Subcutaneous abdominal adipose tissue (tissue), 5 donors: Measurements from ENCODE around the gene ASB16.

Experiments used
- H3K27ac ChIP-seq: one replicate; pipeline ENCODE4 v1.7.0; 2013; ENCODE audit warnings: low read depth, mild to moderate bottlenecking, inconsistent platforms, low read length, moderate library complexity
- H3K27me3 ChIP-seq, 5 donors: one replicate each; pipeline ENCODE4 v1.7.0; 2013; ENCODE audit warnings: low read length in 5 of 5, inconsistent platforms in 1 of 5; ENCODE audit not compliant: control insufficient read depth in 5 of 5, insufficient read depth in 4 of 5
- H3K36me3 ChIP-seq, 5 donors: one replicate each; pipeline ENCODE4 v1.7.0; 2013; ENCODE audit warnings: low read length in 5 of 5; ENCODE audit not compliant: control insufficient read depth in 5 of 5, insufficient read depth in 5 of 5
- H3K4me1 ChIP-seq, 5 donors: one replicate each; pipeline ENCODE4 v1.7.0; 2013; ENCODE audit warnings: low read length in 5 of 5, mild to moderate bottlenecking in 3 of 5, moderate library complexity in 1 of 5; ENCODE audit not compliant: control insufficient read depth in 5 of 5, insufficient read depth in 5 of 5
- H3K4me3 ChIP-seq, 5 donors: one replicate each; pipeline ENCODE4 v1.7.0; 2013; ENCODE audit warnings: low read length in 5 of 5, low read depth in 1 of 5
- H3K9ac ChIP-seq, 5 donors: one replicate each; pipeline ENCODE4 v1.7.0; 2013; ENCODE audit warnings: low read length in 5 of 5, mild to moderate bottlenecking in 4 of 5, moderate library complexity in 3 of 5
- H3K9me3 ChIP-seq, 5 donors: one replicate each; pipeline ENCODE4 v1.7.0; 2013; ENCODE audit warnings: low read length in 5 of 5; ENCODE audit not compliant: control insufficient read depth in 5 of 5
- donor health status: healthy.
- donor health status: healthy.
- donor health status: healthy.
- donor health status: healthy.
- donor health status: healthy.

ASB16 gene

GRCh38 chr17:44170499-44171201 lies at the start of gene ASB16:
TSS of gene ASB16 (plus strand) at chr17:44170704. CDS start at chr17:44170790, 86 bp downstream.
- Histone ChIP-seq H3K4me1 (peaks cover 0 to 8% (median 4%) of the 10 kb centered on the region in 5 donors), H3K9me3 (no peaks in the 10 kb centered on the region), H3K4me3 (no peak within 1 kb of the TSS), H3K9ac (no peak within 1 kb of the TSS), H3K27ac (no peak within 1 kb of the TSS), H3K27me3 (peaks cover 0 to 6% (median 5%) of the 10 kb centered on the region in 5 donors), H3K36me3 (peaks cover 0 to 4% (median 0%) of the 10 kb centered on the region in 5 donors)

GRCh38 chr17:44120851-44121605 lies 49.5 kb upstream of the ASB16 start:
- Histone ChIP-seq H3K4me1 (peaks cover 1 to 44% (median 41%) of the 10 kb centered on the region in 5 donors), H3K4me3 (peak overlapping the region in 2 of 5 donors; percentile 90 to 93), H3K27ac (peak overlapping the region; percentile 10), H3K9ac (no peak overlapping the region), H3K27me3 (no peaks in the 10 kb centered on the region), H3K36me3 (peaks cover 0 to 19% (median 15%) of the 10 kb centered on the region in 5 donors), H3K9me3 (no peaks in the 10 kb centered on the region)

DNA sequence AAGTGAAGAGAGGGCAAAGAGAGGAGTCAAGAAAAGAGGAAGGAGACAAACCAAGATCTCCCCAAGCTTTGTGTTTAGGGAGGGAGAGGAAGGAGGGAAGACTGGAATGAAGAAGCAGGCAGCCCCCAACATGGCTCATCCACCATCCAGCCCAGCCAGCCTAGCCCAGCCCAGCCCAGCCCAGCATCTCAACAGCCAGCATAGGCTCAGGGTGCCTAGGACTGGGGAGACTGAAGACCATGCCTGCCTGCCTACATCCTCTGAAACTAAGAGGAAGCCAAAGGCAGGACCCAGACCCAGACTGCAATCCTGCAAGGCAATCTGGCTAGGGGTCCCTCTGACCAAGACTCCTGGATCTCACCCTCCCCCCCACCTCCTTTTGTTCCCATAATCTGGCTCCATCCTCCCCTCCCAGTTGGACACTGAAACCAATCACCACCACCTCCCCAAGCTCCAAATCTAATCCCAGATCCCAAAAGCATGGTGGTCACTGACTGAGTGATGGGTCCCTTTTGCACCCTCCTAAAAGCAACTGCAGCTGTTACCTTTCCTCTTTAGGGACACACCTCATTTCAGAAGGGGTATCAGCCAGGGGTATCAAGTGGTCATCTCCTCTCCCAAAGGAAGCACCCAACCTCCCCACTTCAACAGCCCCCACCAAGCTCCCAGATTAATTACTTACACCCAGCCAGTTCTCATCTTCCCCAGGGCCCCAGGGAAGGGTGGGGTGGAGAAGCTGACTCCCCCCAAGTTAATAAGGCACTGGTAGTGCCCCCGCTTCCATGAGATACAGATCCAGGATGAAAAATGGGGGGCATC lies 48.3 kb upstream of the ASB16 start:
- peak overlapping the region; percentile 81 to 95 (median 90) for H3K4me3 ChIP-seq
- peak overlapping the region; percentile 54 for H3K27ac ChIP-seq
- peak overlapping the region in 4 of 5 donors; percentile 71 to 91 (median 82) for H3K9ac ChIP-seq
- H3K4me1 ChIP-seq = peaks cover 1 to 44% (median 38%) of the 10 kb centered on the region in 5 donors
- peaks cover 0 to 7% (median 3%) of the 10 kb centered on the region in 5 donors for H3K36me3 ChIP-seq
- H3K9me3 ChIP-seq = no peaks in the 10 kb centered on the region
- no peaks in the 10 kb centered on the region for H3K27me3 ChIP-seq

DNA sequence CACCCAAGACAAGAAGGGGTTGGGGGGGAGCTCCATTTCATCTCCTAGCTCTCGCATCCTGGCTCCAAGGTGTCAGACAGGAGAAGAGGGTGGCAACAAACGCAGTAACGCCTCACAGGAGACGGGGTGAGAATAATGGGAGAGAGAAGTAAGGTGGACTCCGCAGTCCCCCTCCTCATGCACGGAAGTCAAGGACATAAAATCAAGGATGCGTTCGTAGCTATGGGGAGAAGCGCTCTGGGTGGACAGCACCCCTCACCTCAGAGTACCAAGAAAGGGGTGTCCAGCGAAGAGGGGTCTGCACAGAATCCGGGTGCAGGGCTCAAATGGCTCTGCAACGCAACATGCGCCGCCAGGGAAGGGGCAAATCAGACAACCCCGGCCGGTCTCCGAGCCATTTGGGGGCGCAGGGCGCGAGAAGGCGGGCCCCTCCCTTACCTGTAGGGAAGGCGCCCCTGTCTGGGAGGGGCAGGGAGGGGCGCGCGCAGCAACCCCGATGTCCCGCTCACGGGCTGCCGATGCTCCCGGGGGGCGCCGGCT lies 47.6 kb upstream of the ASB16 start:
- Histone ChIP-seq H3K27ac (peak overlapping the region; percentile 54), H3K4me1 (peaks cover 1 to 44% (median 38%) of the 10 kb centered on the region in 5 donors), H3K4me3 (peak overlapping the region; percentile 81 to 95 (median 90)), H3K9me3 (no peaks in the 10 kb centered on the region), H3K36me3 (peaks cover 0 to 3% (median 1%) of the 10 kb centered on the region in 5 donors), H3K9ac (peak overlapping the region in 4 of 5 donors; percentile 71 to 91 (median 82)), H3K27me3 (no peaks in the 10 kb centered on the region)

GRCh38 chr17:44123356-44124117 lies 47.0 kb upstream of the ASB16 start, which contains the start of gene HDAC5:
TSS of gene HDAC5 (minus strand) at chr17:44123641. CDS start at chr17:44117515, 6,126 bp downstream.
- Histone ChIP-seq H3K4me1 (peaks cover 1 to 44% (median 36%) of the 10 kb centered on the region in 5 donors), H3K4me3 (peak within 1 kb of the TSS; percentile 89 to 95 (median 90)), H3K36me3 (peaks cover 0 to 3% (median 0%) of the 10 kb centered on the region in 5 donors), H3K9me3 (no peaks in the 10 kb centered on the region), H3K9ac (peak within 1 kb of the TSS; percentile 44 to 91 (median 83)), H3K27me3 (no peaks in the 10 kb centered on the region), H3K27ac (peak within 1 kb of the TSS; percentile 89)

GRCh38 chr17:44124118-44124438 lies 46.4 kb upstream of the ASB16 start:
- Histone ChIP-seq H3K4me3 (peak overlapping the region; percentile 71 to 90 (median 82)), H3K4me1 (peaks cover 1 to 41% (median 30%) of the 10 kb centered on the region in 5 donors), H3K27ac (peak overlapping the region; percentile 89), H3K9me3 (no peaks in the 10 kb centered on the region), H3K9ac (peak overlapping the region; percentile 44 to 83 (median 76)), H3K36me3 (peaks cover 0 to 1% (median 0%) of the 10 kb centered on the region in 5 donors), H3K27me3 (no peaks in the 10 kb centered on the region)

- H3K36me3 ChIP-seq = no peaks in the 10 kb centered on the region
- H3K4me1 ChIP-seq = peaks cover 0 to 9% (median 5%) of the 10 kb centered on the region in 5 donors
- H3K4me3 ChIP-seq = no peak overlapping the region
- no peaks in the 10 kb centered on the region for H3K27me3 ChIP-seq
- H3K27ac ChIP-seq = no peak overlapping the region
- no peak overlapping the region for H3K9ac ChIP-seq
- no peaks in the 10 kb centered on the region for H3K9me3 ChIP-seq
Measured at GRCh38 chr17:44128383-44128782, 42.1 kb upstream of the ASB16 start.

DNA sequence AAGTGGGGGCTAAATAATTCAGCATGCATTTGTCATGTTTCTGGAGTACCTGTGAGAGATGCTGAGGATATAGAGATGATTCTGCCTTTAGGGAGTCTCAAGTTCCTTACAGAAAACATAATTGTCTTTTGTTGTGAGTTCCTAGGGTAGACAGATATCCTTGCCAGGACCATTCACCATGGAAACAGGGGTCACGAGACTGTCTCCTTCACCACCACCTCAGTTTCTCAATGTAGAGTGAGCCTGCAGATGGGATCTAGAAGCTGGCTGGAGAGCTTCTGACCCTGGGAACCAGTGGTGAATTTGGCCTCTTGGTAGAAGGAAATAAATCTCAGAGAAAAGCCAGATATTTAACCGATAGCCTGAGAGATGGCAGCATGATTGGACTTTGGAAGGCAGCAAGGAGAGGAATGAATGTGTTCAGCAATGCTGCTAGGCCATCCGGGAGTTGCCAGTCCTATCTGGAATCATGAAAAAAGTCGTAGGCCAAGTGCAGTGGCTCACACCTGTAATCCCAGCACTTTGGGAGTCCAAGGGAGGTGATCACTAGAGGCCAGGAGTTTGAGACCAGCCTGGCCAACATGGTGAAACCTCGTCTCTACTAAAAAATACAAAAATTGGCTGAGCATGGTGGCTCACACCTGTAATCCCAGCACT lies 39.7 kb upstream of the ASB16 start:
- Histone ChIP-seq H3K27me3 (no peaks in the 10 kb centered on the region), H3K36me3 (no peaks in the 10 kb centered on the region), H3K9ac (no peak overlapping the region), H3K27ac (no peak overlapping the region), H3K4me3 (no peak overlapping the region), H3K9me3 (no peaks in the 10 kb centered on the region), H3K4me1 (no peaks in the 10 kb centered on the region)
